ENCODE data around the gene JMJD8.
"Not testable (repeated sequence)": the region's sequence is repeated elsewhere in the genome, so short reads cannot be mapped to it uniquely, and the experiment has no call there.

The JMJD8 gene

DNA sequence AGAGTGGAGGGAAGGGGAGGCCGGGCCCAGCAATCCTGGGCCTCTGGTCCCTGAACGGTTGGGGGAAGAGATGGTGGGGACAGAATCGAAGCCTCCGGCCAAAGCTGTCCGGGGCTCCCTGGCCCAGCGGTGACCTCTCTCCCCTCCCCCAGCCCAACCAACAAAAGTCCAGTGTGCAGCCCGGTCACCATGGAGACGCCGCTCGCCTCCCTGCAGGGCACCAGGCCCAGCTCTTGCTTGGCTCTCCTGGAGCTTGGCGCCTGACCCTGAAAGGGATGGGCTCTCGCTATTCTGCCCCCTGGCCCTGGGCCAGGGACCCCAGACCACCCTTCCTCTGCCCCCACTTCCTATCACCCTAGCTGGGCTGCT, 32.0 kb upstream of the JMJD8 start:
- in situ Hi-C loops (cut with HindIII; ENCODE audit: low pct_ligation_motif_present, low sequenced_read_pairs): loop anchor here (25.0 kb wide), 1 partner anchor 271 kb away; the partner anchor contains the start of gene SOX8
- peak overlapping the region; percentile 55 for H3K4me3 ChIP-seq (ENCODE audit: low read depth, low read length)
- H3K27me3 ChIP-seq (replicated peaks): no peaks in the 10 kb centered on the region
- peaks cover 2% of the 10 kb centered on the region for H3K36me3 ChIP-seq (replicated peaks)
- TF ChIP-seq, protein P1, sequence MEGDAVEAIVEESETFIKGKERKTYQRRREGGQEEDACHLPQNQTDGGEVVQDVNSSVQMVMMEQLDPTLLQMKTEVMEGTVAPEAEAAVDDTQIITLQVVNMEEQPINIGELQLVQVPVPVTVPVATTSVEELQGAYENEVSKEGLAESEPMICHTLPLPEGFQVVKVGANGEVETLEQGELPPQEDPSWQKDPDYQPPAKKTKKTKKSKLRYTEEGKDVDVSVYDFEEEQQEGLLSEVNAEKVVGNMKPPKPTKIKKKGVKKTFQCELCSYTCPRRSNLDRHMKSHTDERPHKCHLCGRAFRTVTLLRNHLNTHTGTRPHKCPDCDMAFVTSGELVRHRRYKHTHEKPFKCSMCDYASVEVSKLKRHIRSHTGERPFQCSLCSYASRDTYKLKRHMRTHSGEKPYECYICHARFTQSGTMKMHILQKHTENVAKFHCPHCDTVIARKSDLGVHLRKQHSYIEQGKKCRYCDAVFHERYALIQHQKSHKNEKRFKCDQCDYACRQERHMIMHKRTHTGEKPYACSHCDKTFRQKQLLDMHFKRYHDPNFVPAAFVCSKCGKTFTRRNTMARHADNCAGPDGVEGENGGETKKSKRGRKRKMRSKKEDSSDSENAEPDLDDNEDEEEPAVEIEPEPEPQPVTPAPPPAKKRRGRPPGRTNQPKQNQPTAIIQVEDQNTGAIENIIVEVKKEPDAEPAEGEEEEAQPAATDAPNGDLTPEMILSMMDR (IDR thresholded peaks at IDR 0.05; ENCODE audit: low read depth, low read length, missing control alignments): no peak
- peak; percentile 46 for DNase-seq
- H3K27ac ChIP-seq: peak overlapping the region; percentile 30

DNA sequence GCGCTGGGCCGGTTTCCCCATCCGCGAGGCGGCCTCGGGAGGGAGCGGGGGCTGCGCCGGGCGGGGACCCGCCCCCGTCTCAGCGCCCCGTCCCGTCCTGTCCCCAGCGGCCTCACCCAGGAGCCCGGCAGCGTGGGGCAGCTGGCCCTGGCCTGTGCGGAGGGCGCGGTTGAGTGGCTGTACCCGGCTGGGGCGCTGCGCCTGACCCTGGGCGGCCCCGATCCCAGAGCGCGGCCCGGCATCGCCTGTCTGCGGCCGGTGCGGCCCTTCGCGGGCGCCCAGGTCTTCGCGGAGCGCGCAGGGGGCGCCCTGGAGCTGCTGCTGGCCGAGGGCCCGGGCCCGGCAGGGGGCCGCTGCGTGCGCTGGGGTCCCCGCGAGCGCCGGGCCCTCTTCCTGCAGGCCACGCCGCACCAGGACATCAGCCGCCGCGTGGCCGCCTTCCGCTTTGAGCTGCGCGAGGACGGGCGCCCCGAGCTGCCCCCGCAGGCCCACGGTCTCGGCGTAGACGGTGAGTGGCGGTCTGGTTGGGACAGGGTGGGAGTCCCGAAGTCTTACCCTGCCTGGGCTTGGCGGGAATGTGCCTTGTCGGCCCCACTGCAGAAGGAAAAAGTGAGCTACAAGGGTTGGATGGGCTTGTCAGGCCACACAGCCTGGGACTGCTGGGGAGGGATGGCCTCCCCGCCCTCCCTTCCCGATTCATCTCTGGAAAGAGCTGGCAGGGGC, 31.5 kb upstream of the JMJD8 start:
- peak overlapping the region; percentile 61 for H3K4me3 ChIP-seq (ENCODE audit: low read depth, low read length)
- peaks cover 2% of the 10 kb centered on the region for H3K36me3 ChIP-seq (replicated peaks)
- DNase-seq: no peak
- no peaks in the 10 kb centered on the region for H3K27me3 ChIP-seq (replicated peaks)
- peak overlapping the region; percentile 30 for H3K27ac ChIP-seq
- TF ChIP-seq, protein P1 (IDR thresholded peaks at IDR 0.05; ENCODE audit: low read depth, low read length, missing control alignments): no peak
- in situ Hi-C loops (cut with HindIII; ENCODE audit: low pct_ligation_motif_present, low sequenced_read_pairs): loop anchor here (25.0 kb wide), 1 partner anchor 272 kb away; the partner anchor contains the start of gene SOX8

DNA sequence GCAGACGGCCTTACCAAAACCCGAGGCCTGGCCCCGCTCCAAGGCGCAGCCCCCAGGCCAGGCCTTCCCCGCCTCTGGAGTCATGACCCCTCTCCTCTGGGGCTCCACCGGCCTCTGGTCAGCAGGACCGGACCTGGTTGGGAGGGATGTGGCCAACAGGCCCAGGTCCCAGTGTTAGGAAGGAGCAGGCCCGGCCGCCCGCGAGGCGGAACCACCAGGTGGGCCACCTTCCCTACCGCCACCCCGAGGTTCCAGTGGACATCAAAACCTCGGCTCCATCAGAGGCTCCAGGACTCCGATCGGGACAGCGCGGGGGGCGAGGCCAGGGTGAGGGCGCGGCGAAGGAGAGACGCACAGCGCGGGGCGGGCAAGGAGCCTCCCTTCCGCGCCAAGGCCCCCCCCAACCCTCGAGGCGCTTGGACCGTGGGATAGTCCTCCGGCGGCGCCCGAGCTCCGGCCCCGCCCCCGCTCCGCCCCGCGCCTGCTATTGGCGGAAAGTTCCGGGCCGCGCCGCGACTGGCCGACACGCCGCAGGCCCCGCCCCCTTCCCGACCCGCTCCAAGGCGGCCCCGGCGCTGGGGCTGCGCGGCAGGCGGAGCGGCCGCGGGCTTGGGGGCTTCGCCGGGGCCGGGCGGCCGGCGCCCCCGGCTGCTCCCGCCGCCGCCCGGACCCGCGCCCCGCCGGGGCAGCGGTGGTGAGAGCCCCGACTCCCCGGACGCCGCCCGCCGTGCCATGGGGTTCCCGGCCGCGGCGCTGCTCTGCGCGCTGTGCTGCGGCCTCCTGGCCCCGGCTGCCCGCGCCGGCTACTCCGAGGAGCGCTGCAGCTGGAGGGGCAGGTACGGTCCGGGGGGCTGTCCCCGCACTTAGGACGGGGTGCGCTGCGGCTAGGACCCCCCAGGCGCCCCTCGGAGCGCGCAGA, 30.7 kb upstream of the JMJD8 start, which contains the start of gene METRN:
TSS of gene METRN (plus strand) at position 561 of the 919 bp plus-strand sequence. CDS start at position 733, 172 bp downstream.
- H3K27me3 ChIP-seq (replicated peaks): no peaks in the 10 kb centered on the region

DNA sequence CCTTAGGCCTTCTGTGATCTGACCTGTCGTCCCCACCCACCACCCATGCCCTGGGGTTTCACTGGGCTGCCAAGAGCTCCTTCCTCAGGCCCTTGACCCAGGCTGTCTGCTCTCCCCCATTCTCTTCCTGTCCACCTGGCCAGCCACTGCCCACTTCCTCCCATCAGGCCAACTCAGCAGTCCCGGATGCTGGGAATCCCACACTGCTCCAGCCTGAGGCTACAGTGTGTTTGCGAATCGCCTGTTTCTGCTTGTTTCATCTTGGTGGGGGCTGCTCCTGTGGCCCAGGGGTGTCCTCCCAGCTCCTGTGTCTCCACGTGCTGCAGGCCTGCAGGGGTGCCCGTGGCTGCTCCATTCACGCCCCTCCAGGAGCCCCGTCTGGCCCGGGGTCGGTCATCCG, 29.9 kb upstream of the JMJD8 start:
- TF ChIP-seq, protein P1 (IDR thresholded peaks at IDR 0.05; ENCODE audit: low read depth, low read length, missing control alignments): no peak
- no peak overlapping the region for H3K27ac ChIP-seq
- H3K27me3 ChIP-seq (replicated peaks): no peaks in the 10 kb centered on the region
- DNase-seq: no peak
- in situ Hi-C loops (cut with HindIII; ENCODE audit: low pct_ligation_motif_present, low sequenced_read_pairs): loop anchor here (25.0 kb wide), 1 partner anchor 273 kb away; the partner anchor contains the start of gene SOX8
- peaks cover 2% of the 10 kb centered on the region for H3K36me3 ChIP-seq (replicated peaks)
- peak overlapping the region; percentile 38 for H3K4me3 ChIP-seq (ENCODE audit: low read depth, low read length)

More for the DNA sequence above, 30.7 kb upstream of the JMJD8 start, which contains the start of gene METRN:
- H3K4me3 ChIP-seq (ENCODE audit: low read depth, low read length): peak within 1 kb of the TSS; percentile 61
- in situ Hi-C loops (cut with HindIII; ENCODE audit: low pct_ligation_motif_present, low sequenced_read_pairs): loop anchor here (25.0 kb wide), 1 partner anchor 272 kb away; the partner anchor contains the start of gene SOX8
- DNase-seq: peak; percentile 73
- H3K27ac ChIP-seq: peak within 1 kb of the TSS; percentile 30
- H3K36me3 ChIP-seq (replicated peaks): peaks cover 2% of the 10 kb centered on the region
- TF ChIP-seq, protein P1 (IDR thresholded peaks at IDR 0.05; ENCODE audit: low read depth, low read length, missing control alignments): no peak

DNA sequence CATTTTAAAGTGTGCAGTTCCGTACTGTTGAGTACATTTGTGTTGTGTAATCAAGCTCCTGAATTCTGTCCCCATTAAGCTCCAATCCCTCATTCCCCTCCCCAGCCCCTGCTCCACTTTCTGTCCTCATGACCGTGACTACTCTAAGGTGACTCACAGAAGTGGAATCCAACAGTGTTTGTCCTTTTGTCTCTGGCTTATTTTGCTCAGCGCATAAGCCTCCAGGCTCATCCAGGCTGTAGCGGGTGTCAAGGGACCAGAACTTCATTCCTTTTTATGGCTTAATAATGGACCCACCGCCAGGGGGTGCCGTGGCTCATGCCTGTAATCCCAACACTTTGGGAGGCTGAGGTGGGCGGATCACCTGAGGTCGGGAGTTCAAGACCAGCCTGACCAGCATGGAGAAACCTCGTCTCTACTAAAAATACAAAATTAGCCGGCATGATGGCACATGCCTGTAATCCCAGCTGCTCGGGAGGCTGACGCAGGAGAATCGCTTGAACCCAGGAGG, 28.7 kb upstream of the JMJD8 start:
- not testable (repeated sequence) for H3K27me3 ChIP-seq (replicated peaks); H3K4me3 ChIP-seq (ENCODE audit: low read depth, low read length); H3K36me3 ChIP-seq (replicated peaks)
- in situ Hi-C loops (cut with HindIII; ENCODE audit: low pct_ligation_motif_present, low sequenced_read_pairs): loop anchor here (25.0 kb wide), 1 partner anchor 275 kb away; the partner anchor contains the start of gene SOX8
- TF ChIP-seq, protein P1 (IDR thresholded peaks at IDR 0.05; ENCODE audit: low read depth, low read length, missing control alignments): peak; percentile 67
- peak; percentile 94 for DNase-seq
- peak overlapping the region; percentile 64 for H3K27ac ChIP-seq
